ENCODE data around the gene ATG7.
"Not testable (repeated sequence)": the region's sequence is repeated elsewhere in the genome, so short reads cannot be mapped to it uniquely, and the experiment has no call there.

- TF ChIP-seq CTCF (IDR thresholded peaks at IDR 0.05; ENCODE audit: low read depth, low read length, poor library complexity, severe bottlenecking); EZH2phosphoT487 (IDR thresholded peaks at IDR 0.05; ENCODE audit: borderline replicate concordance, low read length): not testable (repeated sequence)
Measured at GRCh38 chr3:11408324-11408859, 136.2 kb downstream of the ATG7 start.

All from DOHH2 (cell line).